DOHH2 (cell line): ENCODE results near the gene N4BP2L2.

Experiments used
- CTCF ChIP-seq: fragments of 200-600 bp; sonication (generic); IDR thresholded peaks from one replicate; pipeline ENCODE4 v1.5.1; 2014; ENCODE audit warnings: antibody characterized with exemption, mild to moderate bottlenecking, low read depth, low read length; ENCODE audit not compliant: poor library complexity, severe bottlenecking
- EZH2phosphoT487 ChIP-seq: fragments of 200-600 bp; sonication (generic); IDR thresholded peaks from 2 replicates; pipeline ENCODE4 v1.6.1; 2017; ENCODE audit warnings: borderline replicate concordance, mild to moderate bottlenecking, antibody characterized with exemption, low read length, moderate library complexity, mixed read lengths

- no peak for TF ChIP-seq CTCF
- no peak for TF ChIP-seq EZH2phosphoT487
These were observed 64.9 kb downstream of the N4BP2L2 start for GRCh38 chr13:32473650-32474049.
